ENCODE measurements around the gene CDK16. TPM values are rescaled to one million over a fixed set of nuclear protein-coding genes. Genes with fewer than 3 reads are reported as not detected.

The CDK16 gene
- total and polyA plus RNA-seq, 2 donors (not counting 3 experiments of a cell fraction or from before 2014, with no cell fraction given) = 99.9 to 149 TPM

- Histone ChIP-seq H3K9me1 (replicated peaks; ENCODE audit: control insufficient read depth, extremely low read depth, insufficient read depth, low read length) (no peaks in the 10 kb centered on the region), H3K9me3 (replicated peaks; ENCODE audit: control insufficient read depth, insufficient read depth, low read length) (no peaks in the 10 kb centered on the region), H3K4me1 (ENCODE audit: control insufficient read depth, extremely low read depth, insufficient read depth, low read length) (no peaks in the 10 kb centered on the region), H3K27ac (ENCODE audit: insufficient read depth, low read depth, low read length) (no peak overlapping the region), H3K27me3 (ENCODE audit: control insufficient read depth in 2 of 2, insufficient read depth in 2 of 2, low read length in 2 of 2) (no peaks in the 10 kb centered on the region), H3K36me3 (ENCODE audit: control insufficient read depth in 2 of 2, extremely low read depth in 1 of 2, insufficient read depth in 2 of 2, low read length in 2 of 2) (peaks cover 0 to 49% of the 10 kb centered on the region in 2 experiments), H3K9ac (replicated peaks; ENCODE audit: extremely low read depth, insufficient read depth, low read length) (no peak overlapping the region), H3K4me3 (replicated peaks in 1 of 3; ENCODE audit: insufficient read depth in 1 of 3, low read depth in 1 of 3, low read length in 3 of 3) (no peak overlapping the region), H2AFZ (ENCODE audit: low read depth, low read length) (no peak overlapping the region), H3K4me2 (ENCODE audit: insufficient read depth, low read length) (no peak overlapping the region), H4K20me1 (replicated peaks; ENCODE audit: control insufficient read depth, extremely low read depth, insufficient read depth, low read length) (no peaks in the 10 kb centered on the region), H3K79me2 (ENCODE audit: control insufficient read depth, insufficient read depth, low read length) (no peaks in the 10 kb centered on the region)
- FAIRE-seq = no peak
- intact Hi-C loops (cut with micrococcal nuclease) (no loop called here), dilution Hi-C loops (cut with MboI; ENCODE audit: extremely low pct_ligation_motif_present, low sequenced_read_pairs) (no loop called here)
- TF ChIP-seq POLR2AphosphoS5 (IDR thresholded peaks at IDR 0.05; ENCODE audit: insufficient read depth, low read depth, low read length) (no peak), POLR2A (IDR thresholded peaks at IDR 0.05; ENCODE audit: low read depth, low read length) (no peak), MYC (IDR thresholded peaks at IDR 0.05; ENCODE audit: low read depth, low read length) (no peak), FOS (IDR thresholded peaks at IDR 0.05; ENCODE audit: borderline replicate concordance, insufficient read depth, low read length) (no peak), JUN (IDR thresholded peaks at IDR 0.05; ENCODE audit: borderline replicate concordance, insufficient read depth, insufficient read length, low read depth) (no peak), EZH2 (IDR thresholded peaks at IDR 0.05; ENCODE audit: borderline replicate concordance, low read depth, low read length, severe bottlenecking) (no peak), GATA2 (IDR thresholded peaks at IDR 0.05; ENCODE audit: insufficient read depth, insufficient read length, low read depth, low read length) (no peak), MAX (IDR thresholded peaks at IDR 0.05; ENCODE audit: insufficient read depth, insufficient read length) (no peak)
- TF ChIP-seq, protein P1, sequence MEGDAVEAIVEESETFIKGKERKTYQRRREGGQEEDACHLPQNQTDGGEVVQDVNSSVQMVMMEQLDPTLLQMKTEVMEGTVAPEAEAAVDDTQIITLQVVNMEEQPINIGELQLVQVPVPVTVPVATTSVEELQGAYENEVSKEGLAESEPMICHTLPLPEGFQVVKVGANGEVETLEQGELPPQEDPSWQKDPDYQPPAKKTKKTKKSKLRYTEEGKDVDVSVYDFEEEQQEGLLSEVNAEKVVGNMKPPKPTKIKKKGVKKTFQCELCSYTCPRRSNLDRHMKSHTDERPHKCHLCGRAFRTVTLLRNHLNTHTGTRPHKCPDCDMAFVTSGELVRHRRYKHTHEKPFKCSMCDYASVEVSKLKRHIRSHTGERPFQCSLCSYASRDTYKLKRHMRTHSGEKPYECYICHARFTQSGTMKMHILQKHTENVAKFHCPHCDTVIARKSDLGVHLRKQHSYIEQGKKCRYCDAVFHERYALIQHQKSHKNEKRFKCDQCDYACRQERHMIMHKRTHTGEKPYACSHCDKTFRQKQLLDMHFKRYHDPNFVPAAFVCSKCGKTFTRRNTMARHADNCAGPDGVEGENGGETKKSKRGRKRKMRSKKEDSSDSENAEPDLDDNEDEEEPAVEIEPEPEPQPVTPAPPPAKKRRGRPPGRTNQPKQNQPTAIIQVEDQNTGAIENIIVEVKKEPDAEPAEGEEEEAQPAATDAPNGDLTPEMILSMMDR (IDR thresholded peaks at IDR 0.05; ENCODE audit: extremely low read depth in 1 of 2, insufficient read depth in 1 of 2, low read depth in 1 of 2, low read length in 2 of 2) = no peak
- no peak for DNase-seq (ENCODE audit: low read depth, low spot score)
- CTCF ChIA-PET = no interaction called here
- BruUV-seq (replicated peaks) = no TSS peak
- POLR2A ChIA-PET = no interaction called here
These were observed 42.3 kb upstream of the CDK16 start for GRCh38 chrX:47176101-47176740.

Measured in endothelial cell of umbilical vein (primary cell).